Urinary bladder (tissue), 4 donors: Measurements from ENCODE around the gene KIAA1958. TPM values are rescaled to one million over a fixed set of nuclear protein-coding genes. Genes with fewer than 3 reads are reported as not detected.
A peak's percentile ranks its signal among the peaks of the same experiment; 100 is the strongest.

Experiments
- DNase-seq: peaks from one replicate; pipeline ENCODE4 v3.0.0-alpha.2; 2015; ENCODE audit errors: extremely low spot score
- H3K27ac ChIP-seq: one replicate; pipeline ENCODE4 v1.5.1; 2013; ENCODE audit warnings: low read depth, mild to moderate bottlenecking, moderate library complexity
- H3K36me3 ChIP-seq: one replicate; pipeline ENCODE4 v1.6.1; 2013; ENCODE audit warnings: mild to moderate bottlenecking, moderate library complexity; ENCODE audit not compliant: insufficient read depth
- H3K4me1 ChIP-seq: one replicate; pipeline ENCODE4 v1.6.1; 2013; ENCODE audit warnings: mild to moderate bottlenecking, moderate library complexity; ENCODE audit not compliant: insufficient read depth
- H3K4me3 ChIP-seq: one replicate; pipeline ENCODE4 v1.5.1; 2013; ENCODE audit warnings: low read depth, low read length
- WGBS: extraction: QIAGEN DNeasy Blood & Tissue Kit; methylation state at CpG from one replicate; pipeline ENCODE4 v1.1.7; 2013; 5-methylcytosine and 5-hydroxymethylcytosine counted together
- polyA plus RNA-seq: library from polyadenylated mRNA; stranded (reverse); fragments of 200-250 nt; gene quantifications from one replicate; pipeline ENCODE4 v1.2.3, GENCODE V29; 2013
- total RNA-seq: library from RNA; depleted of rRNA; stranded (reverse); fragments of >200 nt; gene quantifications from one replicate; pipeline ENCODE4 v1.2.3, GENCODE V29; 2014
- donor health status: healthy with polysubstance abuse.
- donor health status: healthy.

The KIAA1958 gene
- total RNA-seq (11.3 TPM), polyA plus RNA-seq (1.3 TPM)

- DNase-seq: no peak
- Histone ChIP-seq H3K4me1 (no peaks in the 10 kb centered on the region), H3K4me3 (peak within 1 kb of the TSS; percentile 95), H3K27ac (no peak within 1 kb of the TSS), H3K36me3 (no peaks in the 10 kb centered on the region)
- WGBS: 1% methylated on average over 69 of the region's 93 CpGs
Observed at GRCh38 chr9:112486221-112487007, at the start of gene KIAA1958. TSS of gene KIAA1958 (plus strand) at chr9:112486827. CDS start at chr9:112574081, 87,254 bp downstream.

GRCh38 chr9:112437406-112437805 is 49.2 kb upstream of the KIAA1958 start:
- Histone ChIP-seq H3K27ac (no peak overlapping the region), H3K36me3 (no peaks in the 10 kb centered on the region), H3K4me3 (no peak overlapping the region), H3K4me1 (peaks cover 1% of the 10 kb centered on the region)
- DNase-seq: no peak
- 98% methylated on average over 2 of the region's 2 CpGs for WGBS

DNA sequence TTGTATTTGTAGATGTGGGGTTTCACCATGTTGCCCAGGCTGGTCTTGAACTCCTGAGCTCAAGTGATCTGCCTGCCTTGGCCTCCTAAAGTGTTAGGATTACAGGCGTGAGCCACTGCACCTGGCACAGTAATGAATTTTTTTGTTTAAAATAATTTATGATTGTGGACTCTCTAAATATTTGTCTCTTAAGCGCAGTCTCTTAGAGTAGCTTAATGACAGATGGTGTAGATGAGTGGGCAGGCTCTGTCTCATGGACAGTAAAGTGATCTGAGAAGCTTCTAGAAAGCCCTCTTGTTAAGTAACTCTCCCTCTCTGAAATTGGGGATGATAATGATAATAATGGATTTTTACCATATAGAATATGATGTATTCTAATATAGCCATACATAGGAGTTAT is 47.5 kb upstream of the KIAA1958 start:
- no peak for DNase-seq
- Histone ChIP-seq H3K36me3 (no peaks in the 10 kb centered on the region), H3K4me1 (no peaks in the 10 kb centered on the region), H3K27ac (no peak overlapping the region), H3K4me3 (no peak overlapping the region)
- 78% methylated on average over 2 of the region's 2 CpGs for WGBS

GRCh38 chr9:112439825-112440224 is 46.8 kb upstream of the KIAA1958 start:
- DNase-seq: no peak
- H3K4me1 ChIP-seq: no peaks in the 10 kb centered on the region
- no peak overlapping the region for H3K4me3 ChIP-seq
- 91% methylated on average over 2 of the region's 2 CpGs for WGBS
- H3K36me3 ChIP-seq: no peaks in the 10 kb centered on the region
- no peak overlapping the region for H3K27ac ChIP-seq

GRCh38 chr9:112443200-112443599 is 43.4 kb upstream of the KIAA1958 start:
- H3K4me3 ChIP-seq: no peak overlapping the region
- no peak overlapping the region for H3K27ac ChIP-seq
- H3K4me1 ChIP-seq: no peaks in the 10 kb centered on the region
- no peak for DNase-seq
- H3K36me3 ChIP-seq: peaks cover 2% of the 10 kb centered on the region

DNA sequence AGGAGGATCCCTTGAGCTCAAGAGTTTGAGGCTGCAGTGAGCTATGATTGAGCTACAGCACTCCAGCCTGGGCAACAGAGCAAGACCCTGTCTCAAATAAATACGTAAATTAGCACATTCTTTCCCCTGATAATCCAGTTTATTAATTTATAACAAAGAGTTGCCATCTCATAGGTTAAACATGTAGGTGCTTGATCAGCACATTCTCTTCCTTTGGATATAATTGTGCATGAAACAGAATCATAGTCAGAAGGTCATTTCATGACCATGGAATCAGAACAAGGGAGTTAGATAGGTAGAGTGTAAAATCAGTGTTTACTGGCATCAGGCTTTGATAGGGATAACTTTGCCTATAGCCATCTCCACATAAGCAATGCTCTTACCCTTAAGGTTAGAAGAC is 43.0 kb upstream of the KIAA1958 start:
- H3K4me1 ChIP-seq: no peaks in the 10 kb centered on the region
- peaks cover 2% of the 10 kb centered on the region for H3K36me3 ChIP-seq
- 88% methylated on average over 1 of the region's 1 CpG for WGBS
- DNase-seq: no peak
- no peak overlapping the region for H3K4me3 ChIP-seq
- no peak overlapping the region for H3K27ac ChIP-seq

DNA sequence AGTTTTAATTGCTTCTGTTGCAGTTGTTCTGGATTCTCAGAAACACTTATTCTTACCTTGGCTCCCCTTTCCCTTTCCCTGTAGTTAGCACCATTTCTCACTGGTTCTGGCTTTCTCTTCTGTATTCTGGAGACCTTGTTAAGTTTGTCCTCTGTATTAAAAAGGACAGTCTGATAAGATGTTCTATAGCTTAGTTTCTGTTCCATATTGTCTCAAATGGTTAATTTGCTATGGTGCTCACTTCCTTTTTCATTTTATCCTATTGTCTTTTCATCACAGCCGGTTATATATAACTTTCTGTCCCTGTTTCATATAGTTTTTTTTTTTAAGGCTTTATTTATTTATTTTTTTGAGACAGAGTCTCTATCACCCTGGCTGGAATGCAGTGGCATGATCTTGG is 41.4 kb upstream of the KIAA1958 start:
- Histone ChIP-seq H3K36me3 (peaks cover 2% of the 10 kb centered on the region), H3K4me3 (no peak overlapping the region), H3K4me1 (no peaks in the 10 kb centered on the region), H3K27ac (no peak overlapping the region)
- DNase-seq: no peak
- 31% methylated on average over 1 of the region's 1 CpG for WGBS

DNA sequence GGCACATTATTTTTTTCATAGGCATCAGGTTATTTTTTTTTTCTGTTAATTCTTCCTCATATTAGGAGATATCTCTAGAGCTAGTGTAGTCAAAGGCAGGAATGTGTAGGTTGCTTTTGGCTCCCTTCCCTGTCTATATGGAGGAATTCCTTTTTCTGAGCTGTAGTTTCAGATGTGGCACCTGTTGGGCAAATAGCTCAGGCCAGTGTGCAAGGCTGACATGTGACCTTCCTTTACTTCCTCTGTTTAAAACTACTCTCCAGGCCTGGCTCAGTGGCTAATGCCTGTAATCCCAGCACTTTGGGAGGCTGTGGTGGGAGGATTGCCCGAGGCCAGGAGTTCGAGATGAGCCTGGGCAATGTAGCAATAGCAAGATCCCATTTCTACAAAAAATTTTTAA is 40.5 kb upstream of the KIAA1958 start:
- 88% methylated on average over 2 of the region's 2 CpGs for WGBS
- H3K27ac ChIP-seq: no peak overlapping the region

DNA sequence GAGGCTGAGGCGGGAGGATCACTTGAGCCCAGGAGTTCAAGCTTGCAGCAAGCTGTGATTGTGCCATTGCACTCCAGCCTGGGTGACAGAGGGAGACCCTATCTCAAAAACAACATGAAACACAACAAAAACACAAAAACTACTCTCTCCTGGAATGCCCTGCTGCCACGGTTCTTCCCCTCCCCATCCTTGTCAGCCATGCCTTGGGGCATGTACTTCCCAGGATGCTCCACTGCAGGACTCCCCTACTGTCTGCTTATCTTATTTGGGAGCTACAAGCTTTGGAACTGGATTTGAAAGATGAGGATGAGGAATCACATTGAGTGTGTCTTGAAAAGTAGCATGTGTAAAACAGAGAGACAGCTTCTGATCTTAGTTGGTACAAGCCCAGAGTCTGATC is 40.1 kb upstream of the KIAA1958 start:
- Histone ChIP-seq H3K36me3 (peaks cover 2% of the 10 kb centered on the region), H3K4me1 (no peaks in the 10 kb centered on the region), H3K4me3 (no peak overlapping the region), H3K27ac (no peak overlapping the region)
- DNase-seq: no peak
- 71% methylated on average over 2 of the region's 2 CpGs for WGBS

More for the DNA sequence above, 40.5 kb upstream of the KIAA1958 start:
- Histone ChIP-seq H3K36me3 (peaks cover 2% of the 10 kb centered on the region), H3K4me1 (no peaks in the 10 kb centered on the region), H3K4me3 (no peak overlapping the region)
- no peak for DNase-seq

- Histone ChIP-seq H3K4me1 (no peaks in the 10 kb centered on the region), H3K36me3 (peaks cover 2% of the 10 kb centered on the region), H3K27ac (no peak overlapping the region), H3K4me3 (no peak overlapping the region)
- WGBS: 20% methylated on average over 2 of the region's 2 CpGs
- peak; percentile 13 for DNase-seq
Observed at GRCh38 chr9:112447283-112447761, 39.3 kb upstream of the KIAA1958 start.

- Histone ChIP-seq H3K27ac (no peak overlapping the region), H3K4me1 (no peaks in the 10 kb centered on the region), H3K4me3 (no peak overlapping the region), H3K36me3 (peaks cover 1% of the 10 kb centered on the region)
- WGBS: 99% methylated on average over 1 of the region's 1 CpG
- no peak for DNase-seq
Observed at GRCh38 chr9:112462855-112463254, 23.8 kb upstream of the KIAA1958 start.

- H3K4me1 ChIP-seq: no peaks in the 10 kb centered on the region
- H3K36me3 ChIP-seq: peaks cover 1% of the 10 kb centered on the region
- 98% methylated on average over 4 of the region's 4 CpGs for WGBS
- DNase-seq: no peak
- no peak overlapping the region for H3K27ac ChIP-seq
- no peak overlapping the region for H3K4me3 ChIP-seq
Observed at GRCh38 chr9:112465352-112465751, 21.3 kb upstream of the KIAA1958 start.

GRCh38 chr9:112472996-112473395 is 13.6 kb upstream of the KIAA1958 start:
- H3K27ac ChIP-seq: no peak overlapping the region
- no peak for DNase-seq
- H3K4me1 ChIP-seq: no peaks in the 10 kb centered on the region
- WGBS: 84% methylated on average over 3 of the region's 3 CpGs
- H3K36me3 ChIP-seq: peaks cover 3% of the 10 kb centered on the region
- H3K4me3 ChIP-seq: no peak overlapping the region

GRCh38 chr9:112473986-112474385 is 12.6 kb upstream of the KIAA1958 start:
- 97% methylated on average over 2 of the region's 2 CpGs for WGBS
- H3K4me1 ChIP-seq: no peaks in the 10 kb centered on the region

More at GRCh38 chr9:112473986-112474385, 12.6 kb upstream of the KIAA1958 start:
- Histone ChIP-seq H3K4me3 (no peak overlapping the region), H3K27ac (no peak overlapping the region), H3K36me3 (peaks cover 3% of the 10 kb centered on the region)
- no peak for DNase-seq
